ENCODE data around the gene TYSND1. TPM values are rescaled to one million over a fixed set of nuclear protein-coding genes. Genes with fewer than 3 reads are reported as not detected.

The TYSND1 gene
- total and polyA plus RNA-seq, 2 of the 13 experiments (the other 11 are each of a cell fraction or from before 2014, with no cell fraction given) = 3.3 to 8.9 TPM

DNA sequence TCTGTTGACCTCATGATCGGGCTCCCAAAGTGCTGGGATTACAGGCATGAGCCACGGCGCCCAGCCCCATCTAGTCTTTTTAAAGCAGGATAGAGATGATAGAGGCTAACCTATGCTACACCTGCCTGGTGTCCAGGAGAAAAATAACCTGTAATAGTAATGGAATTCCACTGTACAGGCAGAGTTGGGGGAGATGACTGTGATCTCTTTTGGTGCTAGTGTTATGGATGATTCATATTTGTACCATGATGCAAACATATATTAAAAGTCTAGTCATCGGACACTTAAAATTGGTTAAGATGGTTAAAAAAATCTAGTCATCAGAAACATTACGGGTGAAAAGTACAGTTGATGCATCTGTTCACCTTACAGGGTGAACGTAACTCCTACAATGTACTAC is 29.9 kb upstream of the TYSND1 start:
- no peaks in the 10 kb centered on the region for H4K20me1 ChIP-seq (ENCODE audit: insufficient read depth, low read length)
- peaks cover 28% of the 10 kb centered on the region for H3K4me1 ChIP-seq (ENCODE audit: insufficient read depth, low read length)
- no peaks in the 10 kb centered on the region for H3K79me2 ChIP-seq (ENCODE audit: insufficient read depth, low read length)
- H3K27ac ChIP-seq (ENCODE audit: extremely low read length, insufficient read depth, low read length) = no peak overlapping the region
- POLR2A ChIA-PET = no interaction called here
- no peak overlapping the region for H2AFZ ChIP-seq (ENCODE audit: low read length)
- no peak overlapping the region for H3K4me3 ChIP-seq (replicated peaks in 1 of 3; ENCODE audit: insufficient read depth in 1 of 3, low read depth in 2 of 3, low read length in 3 of 3)
- CTCF ChIA-PET (ENCODE audit: low intra/inter-chr PET ratio, low total read pairs) = no interaction called here
- WGBS (ENCODE audit: low lambda C conversion rate) = 76% methylated on average over 6 of the region's 6 CpGs
- no peak overlapping the region for H3K9ac ChIP-seq (ENCODE audit: insufficient read depth, low read depth, low read length)
- no TSS peak for BruUV-seq (replicated peaks)
- DNase-seq (ENCODE audit: low spot score) (no peak), FAIRE-seq (no peak), ATAC-seq (no peak)
- no peaks in the 10 kb centered on the region for H3K36me3 ChIP-seq (replicated peaks in 1 of 2; ENCODE audit: control insufficient read depth in 1 of 2, insufficient read depth in 2 of 2, low read length in 2 of 2)
- no peak for TF ChIP-seq ARID2 (CRISPR knock-in tag; IDR thresholded peaks at IDR 0.05; ENCODE audit: borderline replicate concordance)
- TF ChIP-seq, protein P1, sequence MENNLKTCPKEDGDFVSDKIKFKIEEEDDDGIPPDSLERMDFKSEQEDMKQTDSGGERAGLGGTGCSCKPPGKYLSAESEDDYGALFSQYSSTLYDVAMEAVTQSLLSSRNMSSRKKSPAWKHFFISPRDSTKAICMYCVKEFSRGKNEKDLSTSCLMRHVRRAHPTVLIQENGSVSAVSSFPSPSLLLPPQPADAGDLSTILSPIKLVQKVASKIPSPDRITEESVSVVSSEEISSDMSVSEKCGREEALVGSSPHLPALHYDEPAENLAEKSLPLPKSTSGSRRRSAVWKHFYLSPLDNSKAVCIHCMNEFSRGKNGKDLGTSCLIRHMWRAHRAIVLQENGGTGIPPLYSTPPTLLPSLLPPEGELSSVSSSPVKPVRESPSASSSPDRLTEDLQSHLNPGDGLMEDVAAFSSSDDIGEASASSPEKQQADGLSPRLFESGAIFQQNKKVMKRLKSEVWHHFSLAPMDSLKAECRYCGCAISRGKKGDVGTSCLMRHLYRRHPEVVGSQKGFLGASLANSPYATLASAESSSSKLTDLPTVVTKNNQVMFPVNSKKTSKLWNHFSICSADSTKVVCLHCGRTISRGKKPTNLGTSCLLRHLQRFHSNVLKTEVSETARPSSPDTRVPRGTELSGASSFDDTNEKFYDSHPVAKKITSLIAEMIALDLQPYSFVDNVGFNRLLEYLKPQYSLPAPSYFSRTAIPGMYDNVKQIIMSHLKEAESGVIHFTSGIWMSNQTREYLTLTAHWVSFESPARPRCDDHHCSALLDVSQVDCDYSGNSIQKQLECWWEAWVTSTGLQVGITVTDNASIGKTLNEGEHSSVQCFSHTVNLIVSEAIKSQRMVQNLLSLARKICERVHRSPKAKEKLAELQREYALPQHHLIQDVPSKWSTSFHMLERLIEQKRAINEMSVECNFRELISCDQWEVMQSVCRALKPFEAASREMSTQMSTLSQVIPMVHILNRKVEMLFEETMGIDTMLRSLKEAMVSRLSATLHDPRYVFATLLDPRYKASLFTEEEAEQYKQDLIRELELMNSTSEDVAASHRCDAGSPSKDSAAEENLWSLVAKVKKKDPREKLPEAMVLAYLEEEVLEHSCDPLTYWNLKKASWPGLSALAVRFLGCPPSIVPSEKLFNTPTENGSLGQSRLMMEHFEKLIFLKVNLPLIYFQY (CRISPR knock-in tag; IDR thresholded peaks at IDR 0.05; ENCODE audit: borderline replicate concordance) = no peak
- TF ChIP-seq KDM6A (CRISPR knock-in tag; IDR thresholded peaks at IDR 0.05; ENCODE audit: low read depth) = no peak
- no peaks in the 10 kb centered on the region; the same call in 1 of the 2 replicates for H3K9me3 ChIP-seq (ENCODE audit: low read length)
- intact Hi-C loops (cut with micrococcal nuclease; ENCODE audit: unreplicated experiment) (no loop called here), in situ Hi-C loops (cut with HindIII; ENCODE audit: extremely low pct_ligation_motif_present, low pct_unique_long_range_greater_than_20kb) (no loop called here)
- no peak overlapping the region for H3K4me2 ChIP-seq (ENCODE audit: low read depth, low read length)
- H3K27me3 ChIP-seq (ENCODE audit: control insufficient read depth in 1 of 2, insufficient read depth in 2 of 2, low read length in 2 of 2) = no peaks in the 10 kb centered on the region

DNA sequence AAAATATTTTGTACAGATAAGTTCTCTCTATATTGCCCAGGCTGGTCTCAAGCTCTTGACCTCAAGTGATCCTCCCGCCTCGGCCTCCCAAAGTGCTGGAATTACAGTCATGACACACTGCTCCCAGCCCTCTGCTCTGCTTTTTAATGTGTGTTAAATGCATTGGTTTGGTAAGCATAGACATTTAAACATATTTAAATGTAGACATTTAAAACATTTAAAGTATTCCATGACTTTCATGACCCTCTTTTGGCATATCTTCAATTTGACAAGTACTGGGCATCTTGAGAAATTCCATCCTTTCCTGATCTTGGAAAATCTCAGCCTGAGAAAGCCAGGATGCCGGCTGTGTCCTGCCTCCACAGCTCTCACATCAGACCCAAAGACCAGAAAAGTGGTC is 29.0 kb upstream of the TYSND1 start:
- no peak overlapping the region for H3K4me2 ChIP-seq (ENCODE audit: low read depth, low read length)
- intact Hi-C loops (cut with micrococcal nuclease; ENCODE audit: unreplicated experiment) = no loop called here
- no peak overlapping the region for H3K4me3 ChIP-seq (replicated peaks in 1 of 3; ENCODE audit: insufficient read depth in 1 of 3, low read depth in 2 of 3, low read length in 3 of 3)
- DNase-seq (ENCODE audit: low spot score) (no peak), ATAC-seq (no peak), FAIRE-seq (no peak)
- ChIA-PET CTCF (ENCODE audit: low intra/inter-chr PET ratio, low total read pairs) (no interaction called here), POLR2A (no interaction called here)
- in situ Hi-C loops (cut with HindIII; ENCODE audit: extremely low pct_ligation_motif_present, low pct_unique_long_range_greater_than_20kb) = no loop called here
- H2AFZ ChIP-seq (ENCODE audit: low read length) = no peak overlapping the region
- no peak overlapping the region for H3K9ac ChIP-seq (ENCODE audit: insufficient read depth, low read depth, low read length)
- peaks cover 34% of the 10 kb centered on the region for H3K4me1 ChIP-seq (ENCODE audit: insufficient read depth, low read length)
- no peak overlapping the region for H3K27ac ChIP-seq (ENCODE audit: extremely low read length, insufficient read depth, low read length)
- no peaks in the 10 kb centered on the region; the same call in 1 of the 2 replicates for H3K9me3 ChIP-seq (ENCODE audit: low read length)
- H3K27me3 ChIP-seq (ENCODE audit: control insufficient read depth in 1 of 2, insufficient read depth in 2 of 2, low read length in 2 of 2) = no peaks in the 10 kb centered on the region
- WGBS (ENCODE audit: low lambda C conversion rate) = 90% methylated on average over 3 of the region's 3 CpGs
- no peaks in the 10 kb centered on the region for H4K20me1 ChIP-seq (ENCODE audit: insufficient read depth, low read length)
- H3K79me2 ChIP-seq (ENCODE audit: insufficient read depth, low read length) = no peaks in the 10 kb centered on the region
- BruUV-seq (replicated peaks) = no TSS peak
- TF ChIP-seq, protein P2, sequence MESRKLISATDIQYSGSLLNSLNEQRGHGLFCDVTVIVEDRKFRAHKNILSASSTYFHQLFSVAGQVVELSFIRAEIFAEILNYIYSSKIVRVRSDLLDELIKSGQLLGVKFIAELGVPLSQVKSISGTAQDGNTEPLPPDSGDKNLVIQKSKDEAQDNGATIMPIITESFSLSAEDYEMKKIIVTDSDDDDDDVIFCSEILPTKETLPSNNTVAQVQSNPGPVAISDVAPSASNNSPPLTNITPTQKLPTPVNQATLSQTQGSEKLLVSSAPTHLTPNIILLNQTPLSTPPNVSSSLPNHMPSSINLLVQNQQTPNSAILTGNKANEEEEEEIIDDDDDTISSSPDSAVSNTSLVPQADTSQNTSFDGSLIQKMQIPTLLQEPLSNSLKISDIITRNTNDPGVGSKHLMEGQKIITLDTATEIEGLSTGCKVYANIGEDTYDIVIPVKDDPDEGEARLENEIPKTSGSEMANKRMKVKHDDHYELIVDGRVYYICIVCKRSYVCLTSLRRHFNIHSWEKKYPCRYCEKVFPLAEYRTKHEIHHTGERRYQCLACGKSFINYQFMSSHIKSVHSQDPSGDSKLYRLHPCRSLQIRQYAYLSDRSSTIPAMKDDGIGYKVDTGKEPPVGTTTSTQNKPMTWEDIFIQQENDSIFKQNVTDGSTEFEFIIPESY (CRISPR knock-in tag; IDR thresholded peaks at IDR 0.05) = no peak
- TF ChIP-seq, protein P3, sequence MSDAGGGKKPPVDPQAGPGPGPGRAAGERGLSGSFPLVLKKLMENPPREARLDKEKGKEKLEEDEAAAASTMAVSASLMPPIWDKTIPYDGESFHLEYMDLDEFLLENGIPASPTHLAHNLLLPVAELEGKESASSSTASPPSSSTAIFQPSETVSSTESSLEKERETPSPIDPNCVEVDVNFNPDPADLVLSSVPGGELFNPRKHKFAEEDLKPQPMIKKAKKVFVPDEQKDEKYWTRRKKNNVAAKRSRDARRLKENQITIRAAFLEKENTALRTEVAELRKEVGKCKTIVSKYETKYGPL (CRISPR knock-in tag; IDR thresholded peaks at IDR 0.05) = no peak
- no peaks in the 10 kb centered on the region for H3K36me3 ChIP-seq (replicated peaks in 1 of 2; ENCODE audit: control insufficient read depth in 1 of 2, insufficient read depth in 2 of 2, low read length in 2 of 2)

Measured in HepG2 (cell line).